ENCODE results near the gene LTBP2.
"Not testable (repeated sequence)": the region's sequence is repeated elsewhere in the genome, so short reads cannot be mapped to it uniquely, and the experiment has no call there.

The LTBP2 gene

DNA sequence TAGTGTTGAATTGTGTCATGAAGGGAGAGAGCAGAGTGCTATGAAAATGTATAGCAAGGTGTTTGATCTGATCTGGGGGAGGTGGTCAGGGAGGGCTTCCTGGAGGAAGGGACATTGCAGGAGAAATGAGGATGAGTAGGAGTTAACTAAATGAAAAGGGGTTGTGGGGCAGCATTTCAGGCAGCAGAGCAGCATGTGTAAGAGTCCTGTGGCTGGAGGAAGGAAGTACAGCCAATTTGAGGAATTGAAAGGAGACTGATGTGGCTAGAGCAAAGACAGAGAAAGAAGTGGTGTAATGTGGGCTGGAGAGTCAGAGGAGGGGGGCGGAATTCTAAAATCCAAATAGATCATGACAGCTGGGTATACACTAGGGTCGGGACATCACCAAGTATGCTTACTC is 139.4 kb downstream of the LTBP2 start:
- no peak for DNase-seq

DNA sequence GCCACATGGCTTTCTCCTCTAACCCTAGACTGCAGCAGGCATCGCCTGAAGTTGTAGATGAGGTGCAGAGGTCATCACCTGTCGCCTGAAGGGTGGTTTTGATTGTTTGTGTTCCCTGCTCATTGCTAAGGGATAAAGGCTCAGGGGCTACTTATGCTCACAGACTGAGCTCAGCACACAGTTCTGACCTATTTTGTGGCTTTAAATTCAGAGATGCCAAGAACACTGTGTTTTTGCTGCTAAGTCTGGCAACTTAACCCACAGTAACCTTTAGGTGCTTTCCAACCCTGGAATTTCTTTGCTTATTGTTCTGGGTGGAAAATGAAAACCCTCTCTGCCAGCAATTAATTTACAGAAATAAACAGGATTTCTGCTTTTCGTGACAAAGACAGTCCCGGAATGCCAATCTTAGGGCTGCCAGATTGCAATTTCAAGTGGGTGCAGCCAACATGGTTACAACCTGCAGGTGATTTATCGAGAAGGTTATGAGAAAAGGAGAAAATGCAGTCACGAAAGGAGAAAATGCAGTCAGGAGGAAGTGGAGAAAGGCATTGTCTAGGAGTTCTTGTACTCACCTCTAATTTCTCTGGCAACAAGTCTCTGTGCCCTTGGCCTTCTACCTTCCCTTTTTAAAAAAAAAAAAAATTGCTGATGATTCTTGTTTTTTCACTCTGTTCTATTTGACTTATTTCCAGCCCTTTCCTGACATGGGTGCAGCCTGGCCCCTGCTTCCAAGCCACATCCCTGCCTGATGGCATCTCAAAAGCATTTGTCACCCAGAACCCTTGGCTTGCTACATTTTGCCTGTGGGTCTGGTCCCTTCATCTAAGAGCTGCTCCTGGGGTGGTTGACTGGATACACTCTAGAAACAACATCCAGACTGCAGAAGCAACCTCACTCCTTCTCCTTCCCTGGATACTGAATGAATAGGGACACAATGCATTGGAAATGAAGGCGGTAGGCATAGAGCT is 142.2 kb downstream of the LTBP2 start:
- DNase-seq, result no peak

DNA sequence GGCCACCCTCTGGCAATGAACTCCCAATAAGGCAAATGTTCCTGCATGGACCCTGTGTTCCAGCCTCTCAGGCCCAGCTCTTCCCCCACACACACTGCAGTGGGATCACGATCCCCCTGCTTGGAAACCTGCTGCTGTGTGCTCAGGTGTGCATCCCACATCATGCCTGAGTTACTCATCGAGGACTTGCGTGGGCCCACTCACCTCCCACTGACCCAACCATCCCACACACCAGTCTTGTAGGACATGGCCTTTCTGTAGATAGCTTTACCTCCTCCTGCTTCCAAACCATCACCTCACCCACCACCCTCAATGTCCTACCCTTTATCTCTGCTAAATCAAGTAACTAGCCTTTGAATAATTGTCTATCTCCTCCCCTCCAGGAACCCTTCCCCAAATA is 143.5 kb downstream of the LTBP2 start:
- no peak for DNase-seq

DNA sequence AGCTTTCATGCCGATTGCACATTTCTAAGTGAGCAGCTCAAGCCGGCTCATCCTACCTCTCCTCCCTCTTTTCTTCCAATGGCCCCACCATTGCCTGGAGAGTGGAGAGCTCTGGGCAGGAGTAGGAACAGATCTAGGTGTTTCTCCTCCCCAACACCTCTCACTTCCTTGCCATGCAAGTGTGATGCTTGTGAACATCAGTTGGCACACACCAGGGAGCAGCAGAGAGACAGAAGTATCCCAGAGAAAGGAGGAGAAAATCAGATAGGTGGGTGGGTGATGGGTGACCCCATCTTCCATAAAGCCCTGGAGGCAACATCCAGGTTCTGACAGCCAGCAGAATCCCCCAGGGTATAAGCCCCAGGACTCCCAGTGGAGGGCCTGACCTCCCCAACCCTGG is 146.7 kb downstream of the LTBP2 start:
- no peak for DNase-seq

DNA sequence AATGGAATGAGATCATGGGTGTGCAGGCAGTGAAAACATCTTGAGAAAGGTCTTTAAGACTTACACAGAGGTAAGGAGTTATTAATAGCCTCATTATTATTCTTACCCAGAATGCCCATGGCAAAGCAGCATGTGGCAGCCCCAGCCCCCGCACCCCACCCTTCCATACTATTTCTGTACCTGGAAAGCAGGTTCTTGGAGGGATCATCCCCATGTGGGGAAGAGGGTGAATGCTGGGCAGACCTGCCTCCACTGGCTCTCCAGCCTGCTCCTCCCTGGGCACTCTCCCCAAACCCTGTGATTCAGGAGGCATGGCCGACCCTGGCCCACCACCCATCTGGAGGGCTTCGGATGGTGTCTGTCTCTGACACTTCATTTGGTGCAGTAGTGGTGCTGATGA is 147.3 kb downstream of the LTBP2 start:
- DNase-seq, result no peak

DNA sequence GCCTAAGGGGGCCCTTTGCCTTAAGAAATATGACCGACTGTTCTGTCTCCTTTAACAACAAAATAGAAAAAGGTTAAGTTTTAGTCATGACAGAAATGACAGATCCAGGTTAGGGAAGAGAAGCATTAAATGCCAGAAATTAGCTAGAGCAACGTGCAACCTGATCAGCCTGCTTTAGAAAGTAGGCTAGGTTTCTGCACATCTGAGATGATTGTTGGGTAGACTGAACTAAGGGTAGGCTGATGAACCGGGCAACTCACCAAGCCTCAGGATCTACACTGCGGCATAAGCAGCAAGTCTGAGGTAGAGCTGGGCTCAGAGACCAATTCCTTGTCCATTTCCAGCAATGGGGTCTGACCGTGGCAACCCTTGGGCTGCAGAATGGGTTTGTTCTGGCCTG is 148.3 kb downstream of the LTBP2 start:
- DNase-seq, result no peak

DNA sequence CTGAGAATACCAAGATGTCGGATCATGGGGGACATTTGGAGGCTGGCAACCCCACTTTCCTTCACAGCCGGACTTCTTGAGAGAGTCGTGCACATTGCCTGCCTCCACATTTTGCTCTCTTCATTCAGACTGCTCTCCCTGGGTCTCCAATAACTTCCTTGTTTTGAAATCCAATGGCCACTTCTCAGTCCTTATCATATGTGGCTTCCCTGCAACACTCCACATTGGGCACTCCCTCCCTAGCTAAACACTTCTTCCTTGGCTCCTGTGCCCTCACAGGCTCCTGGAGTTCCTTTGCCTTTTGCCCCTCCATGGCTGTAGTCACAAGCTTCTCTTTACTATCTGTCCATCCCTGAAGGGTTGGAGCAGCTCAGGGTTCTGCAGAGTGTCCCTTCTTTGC is 149.0 kb downstream of the LTBP2 start:
- DNase-seq, result peak; percentile 10

DNA sequence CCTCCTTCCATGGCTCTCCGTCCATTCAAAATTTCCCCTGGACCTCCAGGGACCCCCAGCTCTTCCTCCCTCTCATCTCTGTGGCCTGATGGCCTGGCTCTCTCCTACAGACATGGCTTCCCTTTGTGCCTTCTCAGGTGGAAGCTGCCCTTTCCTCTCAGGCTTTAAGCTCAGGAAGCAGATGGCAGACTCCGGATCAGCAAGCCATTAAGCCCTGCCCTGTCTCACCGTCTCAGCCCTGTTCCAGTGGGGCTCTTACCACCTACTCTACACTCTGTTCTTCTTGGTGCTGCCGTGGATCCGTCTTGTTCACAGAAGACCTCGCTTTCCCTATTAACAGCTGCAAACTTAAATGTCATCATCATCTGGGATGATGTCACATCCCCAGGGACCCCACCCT is 152.1 kb downstream of the LTBP2 start:
- DNase-seq, result peak; percentile 16

DNA sequence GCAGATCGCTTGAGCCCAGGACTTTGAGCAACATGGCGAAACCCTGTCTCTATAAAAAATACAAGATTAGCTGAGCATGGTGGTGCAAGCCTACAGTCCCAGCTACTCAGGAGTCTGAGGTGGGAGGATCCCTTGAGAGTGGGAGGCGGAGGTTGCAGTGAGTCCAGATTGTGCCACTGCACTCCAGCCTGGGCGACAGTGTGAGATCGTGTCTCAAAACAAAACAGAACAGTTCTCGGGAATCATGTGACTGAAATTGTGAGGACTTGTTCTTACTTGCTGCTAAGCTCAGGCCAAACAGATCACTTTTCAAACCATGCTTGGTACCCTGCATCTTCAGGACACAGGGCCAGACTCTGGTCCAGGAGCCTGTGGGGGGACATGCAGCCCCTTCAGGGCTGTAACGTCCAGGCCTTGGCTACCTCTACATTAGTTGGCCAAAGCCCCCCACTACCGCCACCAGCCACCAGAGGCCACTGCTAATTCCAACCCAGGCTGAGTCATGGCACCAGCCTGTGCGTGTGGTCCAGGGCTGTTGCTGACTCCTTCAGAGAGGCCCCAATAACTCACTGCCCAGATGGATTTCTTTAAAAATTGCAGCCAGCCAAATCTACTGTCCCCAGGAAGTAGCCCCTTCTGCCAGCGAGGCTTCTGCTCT is 152.6 kb downstream of the LTBP2 start:
- DNase-seq, result peak; percentile 79

DNA sequence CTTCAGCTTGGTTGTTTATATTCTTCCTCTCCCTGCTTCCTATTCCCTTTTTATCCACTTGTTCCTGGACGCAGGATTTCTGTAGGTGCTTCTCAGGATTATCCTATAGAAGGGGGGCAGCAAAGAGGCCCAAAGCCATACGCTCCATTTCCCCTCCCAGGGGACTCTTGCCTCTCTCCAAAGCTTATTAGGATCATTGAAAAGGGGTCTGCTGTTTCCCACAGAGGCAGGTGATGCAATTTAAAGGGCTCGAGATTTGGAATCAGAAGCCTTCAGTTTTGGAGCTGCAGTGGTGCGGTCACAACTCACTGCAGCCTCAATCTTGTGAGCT is 154.5 kb downstream of the LTBP2 start:
- no peak for DNase-seq

DNA sequence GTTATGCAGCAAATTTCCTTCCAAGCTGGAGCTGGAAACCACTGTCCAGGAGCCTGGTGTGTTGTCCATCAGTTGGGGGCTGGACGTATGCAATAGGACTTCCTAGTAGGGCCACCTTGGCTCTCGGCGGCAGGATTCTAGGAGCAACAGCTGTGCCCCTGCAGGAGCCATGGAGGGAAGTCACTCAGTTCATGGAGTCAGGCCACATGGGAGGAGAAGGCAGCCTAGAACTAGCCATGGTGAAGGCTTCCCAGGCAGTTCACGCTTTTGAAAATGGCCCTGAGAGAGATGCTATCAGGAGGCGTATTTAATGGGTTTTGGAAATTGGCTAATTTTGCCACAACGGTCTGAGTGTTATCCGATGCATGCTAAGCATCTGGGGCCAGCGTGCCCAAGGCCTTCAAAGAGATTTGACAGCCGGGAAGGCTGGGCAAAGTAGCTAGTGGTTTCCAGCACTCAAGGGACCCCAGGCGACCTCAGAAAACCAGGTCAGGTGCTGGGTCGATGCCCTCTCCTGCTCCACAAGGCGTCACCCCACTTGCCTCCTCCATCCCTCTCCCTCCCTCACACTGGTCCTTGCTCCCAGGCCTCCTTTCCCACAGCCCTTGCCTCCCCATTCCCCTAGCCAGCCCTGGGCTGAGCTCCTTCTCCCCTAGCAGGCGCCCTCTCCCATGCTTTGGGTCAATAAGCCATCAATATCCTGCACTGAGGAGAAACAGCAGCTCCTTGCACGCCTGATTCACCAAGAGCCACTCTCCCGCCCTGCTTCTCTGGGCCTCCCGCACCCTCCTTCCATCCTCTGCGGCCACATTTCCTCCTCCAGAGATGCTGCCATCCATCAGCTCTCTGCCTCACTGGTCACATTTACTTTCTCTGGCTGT is 155.1 kb downstream of the LTBP2 start:
- DNase-seq, result no peak

DNA sequence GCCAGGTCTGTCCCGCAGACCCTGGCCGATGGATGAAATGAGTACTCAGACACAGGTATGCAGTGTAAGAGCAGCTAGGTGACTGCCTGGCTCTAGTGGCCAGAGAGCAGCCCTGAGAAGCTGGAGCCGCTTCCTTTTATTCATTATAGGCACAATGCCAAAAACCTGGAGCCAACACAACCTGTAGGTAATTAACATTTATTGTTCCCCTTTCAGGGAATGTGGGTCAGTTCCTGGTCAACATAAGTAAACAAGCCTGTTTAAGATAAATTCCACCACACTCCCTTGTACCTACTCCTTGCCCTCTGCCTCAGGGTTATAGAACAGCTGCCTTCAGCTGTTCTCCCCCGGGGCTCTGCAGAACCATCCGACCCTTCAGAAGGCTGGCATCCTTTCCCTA is 157.6 kb downstream of the LTBP2 start:
- not testable (repeated sequence) for DNase-seq
